Measurements from ENCODE around the gene SCUBE1.

DNA sequence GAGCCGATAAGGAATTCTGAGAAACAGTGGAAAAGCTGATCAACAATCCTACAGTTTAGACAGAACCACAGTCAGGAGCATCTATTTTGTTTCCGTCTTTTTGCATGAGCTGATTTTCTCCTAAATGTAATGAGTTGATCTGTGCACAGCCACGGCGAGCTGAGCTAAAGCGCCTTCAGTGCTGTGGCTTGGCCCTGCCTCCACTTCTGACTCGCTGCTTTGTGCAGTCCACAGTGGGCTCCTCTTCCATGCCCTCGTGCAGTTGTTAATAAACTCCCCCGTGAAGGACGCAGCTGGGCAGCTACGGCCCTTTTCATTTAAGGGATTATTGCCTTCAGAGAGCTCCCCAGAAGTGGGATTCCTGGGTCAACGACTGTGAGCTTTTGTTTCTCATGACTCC lies 39.4 kb downstream of the SCUBE1 start:
- TF ChIP-seq, protein P1, sequence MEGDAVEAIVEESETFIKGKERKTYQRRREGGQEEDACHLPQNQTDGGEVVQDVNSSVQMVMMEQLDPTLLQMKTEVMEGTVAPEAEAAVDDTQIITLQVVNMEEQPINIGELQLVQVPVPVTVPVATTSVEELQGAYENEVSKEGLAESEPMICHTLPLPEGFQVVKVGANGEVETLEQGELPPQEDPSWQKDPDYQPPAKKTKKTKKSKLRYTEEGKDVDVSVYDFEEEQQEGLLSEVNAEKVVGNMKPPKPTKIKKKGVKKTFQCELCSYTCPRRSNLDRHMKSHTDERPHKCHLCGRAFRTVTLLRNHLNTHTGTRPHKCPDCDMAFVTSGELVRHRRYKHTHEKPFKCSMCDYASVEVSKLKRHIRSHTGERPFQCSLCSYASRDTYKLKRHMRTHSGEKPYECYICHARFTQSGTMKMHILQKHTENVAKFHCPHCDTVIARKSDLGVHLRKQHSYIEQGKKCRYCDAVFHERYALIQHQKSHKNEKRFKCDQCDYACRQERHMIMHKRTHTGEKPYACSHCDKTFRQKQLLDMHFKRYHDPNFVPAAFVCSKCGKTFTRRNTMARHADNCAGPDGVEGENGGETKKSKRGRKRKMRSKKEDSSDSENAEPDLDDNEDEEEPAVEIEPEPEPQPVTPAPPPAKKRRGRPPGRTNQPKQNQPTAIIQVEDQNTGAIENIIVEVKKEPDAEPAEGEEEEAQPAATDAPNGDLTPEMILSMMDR (IDR thresholded peaks at IDR 0.05), result no peak
- no peak for TF ChIP-seq POLR2A (IDR thresholded peaks at IDR 0.05)

Measured in thyroid gland (tissue), 4 donors.